HuH-7 (cell line): ENCODE data around the gene LMX1B.
A peak's percentile ranks its signal among the peaks of the same experiment; 100 is the strongest.
"Not testable (repeated sequence)": the region's sequence is repeated elsewhere in the genome, so short reads cannot be mapped to it uniquely, and the experiment has no call there.

Source experiments
- DNase-seq: peaks from one replicate; pipeline ENCODE4 v3.0.0; 2011; ENCODE audit warnings: low spot score

The LMX1B gene

GRCh38 chr9:126708178-126708577, 94.5 kb downstream of the LMX1B start:
- no peak for DNase-seq

GRCh38 chr9:126709241-126709640, 95.5 kb downstream of the LMX1B start:
- DNase-seq: no peak

- no peak for DNase-seq
These were observed 101.7 kb downstream of the LMX1B start for GRCh38 chr9:126715382-126715781.

GRCh38 chr9:126717441-126717840, 103.7 kb downstream of the LMX1B start:
- DNase-seq: not testable (repeated sequence)

- DNase-seq: no peak
These were observed 105.9 kb downstream of the LMX1B start for GRCh38 chr9:126719618-126720031.

- no peak for DNase-seq
These were observed 106.3 kb downstream of the LMX1B start for GRCh38 chr9:126720036-126720435.

- DNase-seq: no peak
These were observed 107.2 kb downstream of the LMX1B start for GRCh38 chr9:126720661-126721563.

- no peak for DNase-seq
These were observed 107.8 kb downstream of the LMX1B start for GRCh38 chr9:126721564-126721981.

- DNase-seq: peak; percentile 74
These were observed 108.7 kb downstream of the LMX1B start for GRCh38 chr9:126722252-126722921.

GRCh38 chr9:126722922-126723806, 109.4 kb downstream of the LMX1B start:
- no peak for DNase-seq

GRCh38 chr9:126723807-126724172, 110.1 kb downstream of the LMX1B start:
- no peak for DNase-seq

GRCh38 chr9:126724226-126724625, 110.5 kb downstream of the LMX1B start:
- DNase-seq: no peak

- DNase-seq: not testable (repeated sequence)
These were observed 111.8 kb downstream of the LMX1B start for GRCh38 chr9:126725485-126725884.

GRCh38 chr9:126728210-126728609, 114.5 kb downstream of the LMX1B start:
- DNase-seq: not testable (repeated sequence)

GRCh38 chr9:126730592-126730991, 116.9 kb downstream of the LMX1B start:
- not testable (repeated sequence) for DNase-seq

- DNase-seq: peak; percentile 24
These were observed 119.3 kb downstream of the LMX1B start for GRCh38 chr9:126733005-126733404.

GRCh38 chr9:126734877-126735276, 121.1 kb downstream of the LMX1B start:
- no peak for DNase-seq

- DNase-seq: no peak
These were observed 121.8 kb downstream of the LMX1B start for GRCh38 chr9:126735482-126735881.

GRCh38 chr9:126738553-126738952, 124.8 kb downstream of the LMX1B start:
- no peak for DNase-seq

- DNase-seq: no peak
These were observed 129.3 kb downstream of the LMX1B start for GRCh38 chr9:126743041-126743440.

- DNase-seq: no peak
These were observed 132.1 kb downstream of the LMX1B start for GRCh38 chr9:126745574-126746411.
